GM18951 (cell line): ENCODE data around the gene MEOX1.

Experiments
- POLR2A ChIP-seq: IDR thresholded peaks from 4 replicates; pipeline ENCODE4 v1.6.1; 2011; ENCODE audit warnings: mild to moderate bottlenecking; ENCODE audit not compliant: insufficient read length, insufficient read depth; ENCODE audit errors: extremely low read depth
- in situ Hi-C: fragments of 300-500 bp; cut with MboI; formaldehyde crosslinking; loops from one replicate; pipeline ENCODE4 v1.12.0; 2022; ENCODE audit warnings: low sequenced_read_pairs, mixed read lengths, inconsistent platforms; ENCODE audit not compliant: unreplicated experiment

MEOX1 gene

DNA sequence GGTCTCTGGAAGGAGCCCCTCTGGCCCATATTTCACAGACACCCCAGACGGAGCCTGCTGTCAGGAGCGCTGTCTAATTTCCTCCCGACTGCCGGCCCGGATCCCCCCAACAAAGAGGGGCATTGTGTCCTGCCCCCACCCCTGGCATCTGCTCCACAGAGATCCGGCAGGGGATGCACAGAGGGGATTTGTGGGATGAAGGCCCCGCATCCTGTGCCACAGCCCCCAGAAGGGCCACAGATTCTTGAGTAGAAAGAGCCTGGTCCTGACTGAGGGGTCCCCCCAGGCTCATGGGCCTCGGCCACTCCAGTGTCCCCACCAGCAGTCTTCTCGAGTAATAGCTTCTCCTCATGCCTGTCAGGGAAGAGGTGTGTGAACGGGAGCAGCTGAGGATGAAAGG, 29.5 kb downstream of the MEOX1 start:
- in situ Hi-C loops: no loop called here
- TF ChIP-seq POLR2A: no peak

DNA sequence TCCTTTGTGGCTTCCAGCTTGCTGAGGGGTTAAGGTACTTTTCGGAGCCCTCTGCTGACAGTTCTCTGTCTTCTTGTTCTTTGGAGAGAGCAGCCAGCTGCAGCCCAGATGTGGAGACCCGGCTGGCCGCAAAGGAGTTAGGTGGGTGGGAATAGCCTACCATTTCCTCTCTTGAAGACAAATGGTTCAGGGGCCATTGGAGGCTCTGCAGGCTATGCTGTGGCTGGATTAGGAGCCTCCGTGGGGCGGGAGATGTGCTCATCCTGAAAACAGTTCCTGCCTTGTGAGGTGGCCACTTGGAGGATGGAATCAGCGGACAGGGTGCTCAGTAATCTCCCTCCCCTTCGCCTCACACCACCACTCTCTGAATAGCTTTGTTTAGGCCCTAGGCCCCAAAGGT, 30.3 kb downstream of the MEOX1 start:
- in situ Hi-C loops: no loop called here
- TF ChIP-seq POLR2A: no peak

DNA sequence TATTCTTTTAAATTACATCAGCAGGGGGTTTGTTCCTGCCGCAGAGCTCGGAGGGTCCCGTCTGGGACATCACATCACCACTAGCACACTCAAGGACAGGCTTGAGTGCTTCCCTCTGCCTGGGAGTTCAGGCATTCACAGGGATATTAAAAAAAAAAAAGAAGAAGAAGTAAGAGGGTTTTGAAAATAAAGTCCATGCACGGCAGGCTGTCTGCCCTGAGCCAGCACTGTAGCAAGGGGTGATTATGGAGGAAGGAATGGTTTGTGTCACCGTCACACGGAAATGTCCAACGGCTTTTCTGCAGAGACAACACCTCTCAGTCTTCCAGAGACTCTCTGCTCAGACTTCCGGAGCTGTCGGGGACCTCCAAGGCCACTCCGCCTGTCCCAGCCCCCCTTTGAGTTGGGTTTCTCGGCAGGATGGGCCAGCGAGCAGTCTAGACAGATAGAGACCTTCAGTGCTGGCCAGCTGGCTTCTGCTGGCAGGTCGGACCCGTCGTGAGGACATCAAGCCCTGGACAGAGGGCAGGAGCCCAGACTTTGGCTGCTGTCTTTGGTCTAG, 33.6 kb downstream of the MEOX1 start:
- in situ Hi-C loops: no loop called here
- no peak for TF ChIP-seq POLR2A

DNA sequence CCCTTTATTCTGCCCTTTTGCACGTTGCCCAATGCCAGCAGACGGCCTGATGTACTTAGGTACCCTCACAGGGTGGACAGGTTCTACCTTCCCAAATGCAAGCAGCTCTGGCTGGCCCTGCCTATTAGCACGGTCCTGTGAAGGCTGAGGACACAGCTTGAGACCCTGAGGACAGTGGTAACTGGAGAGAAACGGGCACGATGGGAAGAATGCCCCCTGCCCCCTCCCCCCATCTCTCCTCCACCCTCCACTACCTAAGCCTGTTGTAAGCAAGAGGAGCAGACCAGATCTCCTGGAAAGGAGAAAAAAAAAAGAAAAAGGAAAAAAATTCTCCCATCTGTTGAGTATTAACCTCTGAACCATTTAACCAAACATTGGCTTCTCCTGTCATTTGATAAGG, 34.1 kb downstream of the MEOX1 start:
- TF ChIP-seq POLR2A: no peak
- in situ Hi-C loops: no loop called here

DNA sequence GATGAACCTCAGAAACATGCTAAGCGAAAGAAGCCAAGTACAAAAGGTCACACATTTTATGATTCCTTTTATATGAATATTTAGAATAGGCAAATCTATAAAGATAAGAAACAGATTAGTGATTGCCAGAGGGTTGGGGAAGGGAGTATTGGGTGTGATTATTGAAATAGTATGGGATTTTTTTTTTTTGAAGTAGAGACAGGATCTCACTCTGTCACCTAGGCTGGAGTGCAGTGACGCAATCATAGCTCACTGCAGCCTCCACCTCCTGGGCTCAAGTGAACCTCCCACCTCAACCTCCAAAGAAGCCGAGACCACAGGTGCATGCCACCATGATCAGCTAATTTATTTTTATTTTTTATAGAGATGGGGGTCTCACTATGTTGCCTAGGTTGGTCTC, 35.7 kb downstream of the MEOX1 start:
- in situ Hi-C loops: no loop called here
- no peak for TF ChIP-seq POLR2A

GRCh38 chr17:43625606-43626005, 36.1 kb downstream of the MEOX1 start:
- TF ChIP-seq POLR2A: no peak
- in situ Hi-C loops: no loop called here

GRCh38 chr17:43620581-43620980, 41.1 kb downstream of the MEOX1 start:
- no peak for TF ChIP-seq POLR2A
- in situ Hi-C loops: no loop called here

- in situ Hi-C loops: no loop called here
- no peak for TF ChIP-seq POLR2A
These were observed 41.6 kb downstream of the MEOX1 start for GRCh38 chr17:43620147-43620546.

DNA sequence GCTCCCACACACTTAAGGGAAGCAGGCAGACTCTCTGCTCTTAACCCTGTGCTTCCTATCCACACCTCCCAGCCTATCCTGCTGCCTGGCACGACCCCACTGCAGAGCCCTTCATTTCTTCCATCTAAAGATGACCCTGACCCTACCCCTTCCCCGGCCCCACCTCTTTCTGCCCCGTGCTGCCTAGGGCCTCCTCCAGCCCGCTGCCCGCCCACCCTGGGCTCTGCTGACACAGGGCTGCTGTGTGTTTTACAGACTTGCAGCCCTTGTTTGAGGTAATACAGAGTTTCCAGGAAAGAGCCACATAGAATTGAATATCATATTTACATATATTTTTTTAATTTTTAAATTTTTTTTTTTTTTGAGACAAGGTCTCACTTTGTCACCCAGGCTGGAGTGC, 42.0 kb downstream of the MEOX1 start:
- no peak for TF ChIP-seq POLR2A
- in situ Hi-C loops: no loop called here

DNA sequence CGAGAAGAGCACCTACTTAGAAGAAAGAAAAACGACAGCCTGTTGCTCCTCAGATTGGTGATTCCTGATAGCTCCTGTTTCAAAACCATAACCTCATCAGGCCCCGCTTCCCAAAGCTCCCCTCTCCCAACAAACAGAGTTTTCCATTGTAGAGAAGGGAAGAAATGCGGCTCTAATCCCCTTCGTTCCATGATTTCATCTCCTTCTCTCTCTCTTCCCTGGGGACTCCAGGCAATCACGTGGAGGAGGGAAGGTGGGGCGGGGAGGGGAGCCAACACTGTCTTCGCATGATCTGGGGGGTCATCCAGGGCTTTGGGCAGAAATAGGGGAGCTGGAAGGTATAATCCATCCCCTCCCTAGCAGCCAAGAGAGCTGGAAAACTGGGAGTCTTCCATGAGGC, 43.4 kb downstream of the MEOX1 start:
- no peak for TF ChIP-seq POLR2A
- in situ Hi-C loops: no loop called here

DNA sequence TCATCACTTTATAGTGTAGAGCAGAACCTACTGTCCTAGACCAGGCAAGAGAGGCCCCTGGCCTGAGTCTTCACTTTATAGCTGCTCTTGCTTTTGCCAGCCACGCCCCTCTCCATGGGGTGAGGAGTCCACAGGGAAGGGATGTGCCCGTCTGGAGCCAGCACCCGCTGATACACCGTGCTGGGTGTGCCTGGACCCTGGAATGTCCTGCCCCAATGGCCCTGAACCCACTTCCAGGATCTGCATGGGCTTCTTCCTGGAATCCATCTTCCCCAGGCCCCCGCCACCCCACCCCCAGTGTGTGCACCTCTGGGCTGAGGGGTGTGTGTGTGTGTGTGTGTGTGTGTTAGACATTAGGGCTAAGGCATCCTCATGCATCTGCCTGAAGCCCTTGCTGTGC, 44.9 kb downstream of the MEOX1 start:
- in situ Hi-C loops: no loop called here
- no peak for TF ChIP-seq POLR2A

GRCh38 chr17:43616421-43616820, 45.3 kb downstream of the MEOX1 start:
- in situ Hi-C loops: no loop called here
- TF ChIP-seq POLR2A: no peak

DNA sequence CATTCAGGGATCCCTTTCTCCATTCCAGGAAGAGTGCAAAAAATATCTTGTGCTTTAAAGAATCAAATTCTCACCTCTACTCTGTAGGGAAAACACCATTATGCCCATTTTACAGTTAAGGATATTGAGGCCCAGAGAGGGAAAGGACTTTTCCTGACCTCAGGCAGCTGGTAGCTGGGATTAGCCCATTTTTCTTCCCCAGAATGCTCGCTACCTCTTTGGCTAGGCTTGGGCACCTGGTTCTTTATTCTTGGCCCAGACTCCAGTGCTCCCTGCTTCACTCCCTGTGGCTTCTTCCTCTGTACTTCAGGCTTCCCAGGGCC, 45.7 kb downstream of the MEOX1 start:
- in situ Hi-C loops: no loop called here
- no peak for TF ChIP-seq POLR2A

DNA sequence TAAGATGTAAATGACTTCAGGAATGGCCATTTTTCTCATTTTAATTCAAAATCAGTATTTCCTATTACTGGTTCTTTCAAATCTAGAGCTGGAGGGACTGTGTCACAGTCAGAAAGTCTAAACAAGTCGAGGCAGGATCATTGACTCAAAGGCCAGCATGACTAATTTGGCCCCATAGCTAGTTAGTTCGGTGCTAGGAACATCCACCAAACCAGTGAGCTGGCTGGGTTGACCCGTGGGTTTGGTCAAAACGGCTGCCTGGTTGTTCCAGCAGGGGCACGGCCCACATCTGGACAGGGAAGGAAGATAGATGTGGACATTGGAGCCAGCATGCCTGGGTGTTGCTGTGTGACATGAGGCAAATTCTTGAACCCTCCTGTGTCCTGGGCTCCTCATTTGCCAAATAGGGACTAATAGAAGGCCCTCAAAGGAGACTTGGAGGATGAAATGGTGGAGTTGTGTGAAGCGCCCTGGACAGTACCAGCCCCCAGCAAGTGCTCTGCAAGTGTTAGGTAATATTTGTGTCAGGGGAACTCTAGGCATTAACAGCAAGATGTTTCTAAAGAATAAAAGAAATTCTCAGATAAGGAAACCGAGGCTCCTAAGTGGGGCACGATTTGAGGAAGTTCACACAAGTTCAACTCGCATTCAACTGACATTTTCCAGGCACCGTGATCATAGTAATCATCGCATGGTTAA, 46.2 kb downstream of the MEOX1 start:
- TF ChIP-seq POLR2A: no peak
- in situ Hi-C loops: no loop called here

DNA sequence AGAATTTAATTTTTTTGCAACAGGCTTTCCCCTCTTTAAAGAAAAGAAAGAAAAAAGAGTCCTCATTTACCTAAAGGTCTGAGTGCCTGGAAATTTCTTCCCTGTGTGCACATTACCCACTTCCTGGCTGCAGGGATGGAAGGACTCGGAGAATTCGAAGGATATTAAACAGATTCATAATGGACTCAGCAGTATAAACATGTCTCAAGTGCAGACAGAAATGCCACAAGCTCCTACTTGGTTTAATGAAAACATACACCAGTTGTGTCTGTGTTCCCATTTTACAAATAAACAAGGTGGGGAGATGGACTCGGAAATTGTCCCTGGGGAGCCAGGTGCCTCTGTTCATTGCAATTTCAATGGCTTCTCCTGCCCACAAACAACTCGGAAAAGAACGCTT, 47.2 kb downstream of the MEOX1 start:
- TF ChIP-seq POLR2A: no peak
- in situ Hi-C loops: no loop called here
